ENCODE data around the gene HID1. TPM values are rescaled to one million over a fixed set of nuclear protein-coding genes. Genes with fewer than 3 reads are reported as not detected.

Gene HID1
- total and polyA plus RNA-seq, 2 experiments from 2014 or later: 8.7 to 10.9 TPM

- TF ChIP-seq CREB1 (CRISPR knock-in tag; IDR thresholded peaks at IDR 0.05; ENCODE audit: low read depth): no peak
- no peak for TF ChIP-seq POLR2AphosphoS5 (IDR thresholded peaks at IDR 0.05; ENCODE audit: low read depth)
- TF ChIP-seq ETS1 (IDR thresholded peaks at IDR 0.05): no peak
- TF ChIP-seq REST (IDR thresholded peaks at IDR 0.05; ENCODE audit: unreplicated experiment): no peak
- TF ChIP-seq NANOG (IDR thresholded peaks at IDR 0.05; ENCODE audit: borderline replicate concordance): no peak
- no peak for TF ChIP-seq JUNB (IDR thresholded peaks at IDR 0.05; ENCODE audit: unreplicated experiment)
- no peak for TF ChIP-seq EZH2phosphoT487 (IDR thresholded peaks at IDR 0.05; ENCODE audit: unreplicated experiment)
- TF ChIP-seq STAT1 (IDR thresholded peaks at IDR 0.05; ENCODE audit: unreplicated experiment): no peak
Observed at GRCh38 chr17:74990581-74991105, 18.1 kb upstream of the HID1 start (continued).

- Mint-ChIP-seq H3K9me3 (no peaks in the 10 kb centered on the region), H3K36me3 (ENCODE audit: low read depth) (no peaks in the 10 kb centered on the region), H3K27me3 (ENCODE audit: insufficient read depth, low read depth, poor library complexity) (peaks cover 15% of the 10 kb centered on the region), H3K4me1 (peaks cover 10% of the 10 kb centered on the region), H3K4me3 (peak overlapping the region; percentile 85), H3K27ac (0 out of 2 replicates have a peak overlapping the region, but pooled peaks have one; percentile 44)
- Histone ChIP-seq H3F3A (replicated peaks; ENCODE audit: low read depth) (peaks cover 2% of the 10 kb centered on the region; the same call in 1 of the 2 replicates), H3K27ac (ENCODE audit: low read depth) (peak overlapping the region; percentile 81; the same call in 1 of the 2 replicates), H3K9me2 (ENCODE audit: insufficient read depth) (no peaks in the 10 kb centered on the region), H3K4me1 (ENCODE audit: insufficient read depth) (peaks cover 9% of the 10 kb centered on the region), H3K36me3 (ENCODE audit: insufficient read depth) (no peaks in the 10 kb centered on the region), H3K79me2 (replicated peaks; ENCODE audit: insufficient read depth) (peaks cover 21% of the 10 kb centered on the region), H4K20me1 (replicated peaks; ENCODE audit: insufficient read depth) (peaks cover 16% of the 10 kb centered on the region; the same call in 1 of the 2 replicates), H3K4me3 (peak overlapping the region; percentile 92), H3K27me3 (ENCODE audit: insufficient read depth) (no peaks in the 10 kb centered on the region), H2AFZ (peak overlapping the region; percentile 58; the same call in 1 of the 2 replicates), H3K4me2 (peak overlapping the region; percentile 100)
- ATAC-seq (peak; percentile 63), DNase-seq (ENCODE audit: low spot score) (peak; percentile 85)
- TF ChIP-seq EZH2 (IDR thresholded peaks at IDR 0.05; ENCODE audit: low read depth, unreplicated experiment) (no peak), CTCF (conservative IDR thresholded peaks at IDR 0.05; ENCODE audit: low read depth in 2 of 2) (peak; percentile 32 to 48), ZNF331 (CRISPR knock-in tag; IDR thresholded peaks at IDR 0.05; ENCODE audit: low read depth) (no peak), POLR2AphosphoS5 (IDR thresholded peaks at IDR 0.05; ENCODE audit: low read depth) (no peak)
Observed at GRCh38 chr17:74987909-74988711, 15.6 kb upstream of the HID1 start.

All from GM23338 (cell line).